Smooth muscle cell (in vitro differentiated cells): ENCODE results near the gene RFPL1. TPM values are rescaled to one million over a fixed set of nuclear protein-coding genes. Genes with fewer than 3 reads are reported as not detected.

ENCODE experiments used
- DNase-seq: peaks from one replicate; lab custom pipeline; 2025; ENCODE audit not compliant: unreplicated experiment; lab: John Stamatoyannopoulos, UW
- H2AFZ ChIP-seq: fragments of 200-600 bp; sonication (generic); 2 replicates; pipeline ENCODE4 v1.6.0; 2016; ENCODE audit warnings: antibody characterized with exemption, low read depth, mild to moderate bottlenecking
- H3F3A ChIP-seq: fragments of 200-600 bp; sonication (generic); 2 replicates; pipeline ENCODE4 v1.6.0; 2017; ENCODE audit warnings: antibody characterized with exemption, low read depth
- H3K27ac ChIP-seq: fragments of 200-600 bp; sonication (generic); 2 replicates; pipeline ENCODE4 v1.5.1; 2016; ENCODE audit warnings: low read depth, mild to moderate bottlenecking
- H3K27me3 ChIP-seq: fragments of 200-600 bp; sonication (generic); 2 replicates; pipeline ENCODE4 v1.6.1; 2016; ENCODE audit warnings: low read depth, mild to moderate bottlenecking
- H3K36me3 ChIP-seq: fragments of 200-600 bp; sonication (generic); 2 replicates; pipeline ENCODE4 v1.5.1; 2016; ENCODE audit warnings: low read depth
- H3K4me1 ChIP-seq: fragments of 200-600 bp; sonication (generic); 2 replicates; pipeline ENCODE4 v1.5.1; 2016; ENCODE audit warnings: low read depth
- H3K4me2 ChIP-seq: fragments of 200-600 bp; sonication (generic); 2 replicates; pipeline ENCODE4 v1.6.0; 2016; ENCODE audit warnings: mild to moderate bottlenecking
- H3K4me3 ChIP-seq: fragments of 200-600 bp; sonication (generic); 2 replicates; pipeline ENCODE4 v1.5.1; 2016; ENCODE audit warnings: mild to moderate bottlenecking
- H3K79me2 ChIP-seq: fragments of 200-600 bp; sonication (generic); 2 replicates; pipeline ENCODE4 v1.6.0; 2016; ENCODE audit warnings: low read depth, mild to moderate bottlenecking
- H3K9ac ChIP-seq: fragments of 200-600 bp; sonication (generic); 2 replicates; pipeline ENCODE4 v1.6.0; 2016; ENCODE audit warnings: low read depth
- H3K9me3 ChIP-seq: fragments of 200-600 bp; sonication (generic); replicated peaks from 2 replicates; pipeline ENCODE4 v1.5.1; 2016; ENCODE audit warnings: low read depth
- H4K20me1 ChIP-seq: fragments of 200-600 bp; sonication (generic); 2 replicates; pipeline ENCODE4 v1.6.0; 2016; ENCODE audit warnings: low read depth
- CTCF ChIP-seq: fragments of 200-600 bp; sonication (generic); IDR thresholded peaks from 2 replicates; pipeline ENCODE4 v1.5.1; 2017; ENCODE audit warnings: borderline replicate concordance, mild to moderate bottlenecking, antibody characterized with exemption; ENCODE audit not compliant: insufficient read depth, poor library complexity, severe bottlenecking
- WGBS: methylation state at CpG from one replicate; pipeline ENCODE4 v1.1.7; 2016; ENCODE audit warnings: low lambda C conversion rate; 5-methylcytosine and 5-hydroxymethylcytosine counted together
- polyA plus RNA-seq: library from polyadenylated mRNA; unstranded; fragments of >200 nt; fragmentation: Nextera tagmentation; extraction: Ambion mirVana; gene quantifications from 2 replicates; pipeline ENCODE4 v1.2.1, GENCODE V29; 2016
- total RNA-seq: library from RNA; depleted of rRNA; stranded (reverse); fragments of >200 nt; gene quantifications from 2 replicates; pipeline ENCODE4 v1.2.3, GENCODE V29; 2014

The RFPL1 gene
- total and polyA plus RNA-seq, 2 experiments from 2014 or later = 0.16 TPM; not detected in 1

- TF ChIP-seq CTCF = no peak
- H3F3A ChIP-seq = no peaks in the 10 kb centered on the region
- H3K4me1 ChIP-seq = peaks cover 18% of the 10 kb centered on the region
- no peaks in the 10 kb centered on the region for H3K79me2 ChIP-seq
- no peak for DNase-seq
- H4K20me1 ChIP-seq = no peaks in the 10 kb centered on the region
- no peak overlapping the region for H2AFZ ChIP-seq
- peaks cover 54% of the 10 kb centered on the region for H3K27me3 ChIP-seq
- H3K9ac ChIP-seq = no peak overlapping the region
- no peak overlapping the region for H3K4me2 ChIP-seq
- H3K4me3 ChIP-seq = no peak overlapping the region
- WGBS = 73% methylated on average over 11 of the region's 11 CpGs
- H3K27ac ChIP-seq = no peak overlapping the region
- H3K36me3 ChIP-seq = no peaks in the 10 kb centered on the region
- H3K9me3 ChIP-seq = no peaks in the 10 kb centered on the region
Observed at GRCh38 chr22:29482253-29482652, 43.9 kb downstream of the RFPL1 start.

- H3K4me1 ChIP-seq = peaks cover 18% of the 10 kb centered on the region
- no peak for TF ChIP-seq CTCF
- 97% methylated on average over 7 of the region's 7 CpGs for WGBS
Observed at GRCh38 chr22:29482726-29483125, 44.3 kb downstream of the RFPL1 start.

GRCh38 chr22:29483254-29483653, 44.9 kb downstream of the RFPL1 start:
- Histone ChIP-seq H3K4me1 (peaks cover 18% of the 10 kb centered on the region), H3K9me3 (no peaks in the 10 kb centered on the region), H3K4me3 (no peak overlapping the region), H4K20me1 (no peaks in the 10 kb centered on the region), H2AFZ (no peak overlapping the region), H3K4me2 (no peak overlapping the region), H3K9ac (no peak overlapping the region), H3K27ac (no peak overlapping the region), H3K36me3 (no peaks in the 10 kb centered on the region), H3K27me3 (peaks cover 44% of the 10 kb centered on the region), H3F3A (no peaks in the 10 kb centered on the region), H3K79me2 (no peaks in the 10 kb centered on the region)
- no peak for TF ChIP-seq CTCF
- whole genome bisulfite sequencing = 93% methylated on average over 10 of the region's 13 CpGs
- DNase-seq = no peak

More at GRCh38 chr22:29482726-29483125, 44.3 kb downstream of the RFPL1 start:
- H3K27me3 ChIP-seq = peaks cover 49% of the 10 kb centered on the region
- no peaks in the 10 kb centered on the region for H3K79me2 ChIP-seq
- H3F3A ChIP-seq = no peaks in the 10 kb centered on the region
- no peak overlapping the region for H3K27ac ChIP-seq
- no peak overlapping the region for H3K4me2 ChIP-seq
- H3K9me3 ChIP-seq = no peaks in the 10 kb centered on the region
- no peaks in the 10 kb centered on the region for H3K36me3 ChIP-seq
- no peaks in the 10 kb centered on the region for H4K20me1 ChIP-seq
- DNase-seq = no peak
- H3K4me3 ChIP-seq = no peak overlapping the region
- no peak overlapping the region for H2AFZ ChIP-seq
- H3K9ac ChIP-seq = no peak overlapping the region

GRCh38 chr22:29484642-29485041, 46.3 kb downstream of the RFPL1 start:
- Histone ChIP-seq H2AFZ (no peak overlapping the region), H3K4me2 (no peak overlapping the region), H3K4me1 (peaks cover 18% of the 10 kb centered on the region), H4K20me1 (no peaks in the 10 kb centered on the region), H3K36me3 (no peaks in the 10 kb centered on the region), H3K9me3 (no peaks in the 10 kb centered on the region), H3K27me3 (peaks cover 30% of the 10 kb centered on the region), H3K9ac (no peak overlapping the region), H3F3A (no peaks in the 10 kb centered on the region), H3K79me2 (no peaks in the 10 kb centered on the region), H3K27ac (no peak overlapping the region), H3K4me3 (no peak overlapping the region)
- no peak for DNase-seq
- 86% methylated on average over 3 of the region's 3 CpGs for WGBS
- no peak for TF ChIP-seq CTCF
